Activated T-helper 17 cell treated with anti-CD3 and anti-CD28 coated beads, Interleukin-2, amount 50 U/mL, for 72 hours (primary cell): ENCODE results near the gene SPECC1L. TPM values are rescaled to one million over a fixed set of nuclear protein-coding genes. Genes with fewer than 3 reads are reported as not detected.
"Not testable (repeated sequence)": the region's sequence is repeated elsewhere in the genome, so short reads cannot be mapped to it uniquely, and the experiment has no call there.

ENCODE experiments used
- ATAC-seq: fragments of 150-1000 bp; cut with Tn5 transposase; replicated peaks from 2 replicates; pipeline ENCODE4 v1.10.0; 2021; ENCODE audit warnings: mild to moderate bottlenecking, moderate library complexity
- H3K27ac Mint-ChIP-seq: one replicate; pipeline ENCODE4 v1.8.0; 2022; ENCODE audit warnings: mixed read lengths
- H3K27me3 Mint-ChIP-seq: one replicate; pipeline ENCODE4 v1.8.0; 2022; ENCODE audit warnings: mixed read lengths
- H3K36me3 Mint-ChIP-seq: one replicate; pipeline ENCODE4 v1.8.0; 2022; ENCODE audit warnings: low read depth, mild to moderate bottlenecking, mixed read lengths
- H3K4me1 Mint-ChIP-seq: one replicate; pipeline ENCODE4 v1.8.0; 2022; ENCODE audit warnings: mixed read lengths
- H3K4me3 Mint-ChIP-seq: one replicate; pipeline ENCODE4 v1.8.0; 2022; ENCODE audit warnings: mild to moderate bottlenecking, mixed read lengths
- H3K9me3 Mint-ChIP-seq: one replicate; pipeline ENCODE4 v1.8.0; 2022; ENCODE audit warnings: mixed read lengths
- total RNA-seq, 2 donors: library from RNA; stranded (reverse); gene quantifications; one replicate each; pipeline ENCODE4 v1.2.3, GENCODE V29; 2022

SPECC1L gene
- total RNA-seq, 2 donors from 2014 or later, result 25.7 to 42.2 TPM

DNA sequence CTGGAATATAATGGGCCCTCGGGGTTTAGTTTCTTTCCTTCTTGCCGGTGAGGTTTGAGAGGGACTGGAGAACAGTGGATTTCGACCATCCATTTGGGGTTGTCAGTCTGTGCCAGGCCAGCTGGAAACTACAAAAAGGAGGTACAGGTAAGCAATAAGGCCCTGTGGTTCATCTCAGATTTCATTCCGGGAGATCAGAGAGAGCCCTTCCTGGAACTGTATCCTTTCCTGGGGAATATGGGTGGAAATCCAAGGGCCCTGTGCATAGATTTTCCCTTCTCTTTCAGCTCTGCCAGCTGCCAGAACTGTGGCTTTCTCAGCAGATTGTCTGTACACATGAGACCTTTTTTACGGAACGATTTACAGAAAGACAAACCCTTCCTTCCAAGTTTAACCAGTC, 17.2 kb downstream of the SPECC1L start:
- not testable (repeated sequence) for H3K4me3 Mint-ChIP-seq, H3K27ac Mint-ChIP-seq, H3K27me3 Mint-ChIP-seq, ATAC-seq, H3K9me3 Mint-ChIP-seq, H3K36me3 Mint-ChIP-seq
- peaks cover 36% of the 10 kb centered on the region for H3K4me1 Mint-ChIP-seq

GRCh38 chr22:24289114-24289513, 18.5 kb downstream of the SPECC1L start:
- Mint-ChIP-seq H3K4me1 (peaks cover 29% of the 10 kb centered on the region), H3K9me3 (no peaks in the 10 kb centered on the region), H3K27ac (no peak overlapping the region), H3K36me3 (no peaks in the 10 kb centered on the region), H3K4me3 (no peak overlapping the region), H3K27me3 (no peaks in the 10 kb centered on the region)
- ATAC-seq, result no peak

- no peak overlapping the region for H3K27ac Mint-ChIP-seq
- no peaks in the 10 kb centered on the region for H3K9me3 Mint-ChIP-seq
- peaks cover 25% of the 10 kb centered on the region for H3K4me1 Mint-ChIP-seq
- H3K4me3 Mint-ChIP-seq, result no peak overlapping the region
- H3K27me3 Mint-ChIP-seq, result no peaks in the 10 kb centered on the region
- ATAC-seq, result no peak
- no peaks in the 10 kb centered on the region for H3K36me3 Mint-ChIP-seq
Observed at GRCh38 chr22:24289741-24290163, 19.1 kb downstream of the SPECC1L start.

GRCh38 chr22:24290459-24290858, 19.8 kb downstream of the SPECC1L start:
- Mint-ChIP-seq H3K4me1 (peaks cover 18% of the 10 kb centered on the region), H3K27ac (no peak overlapping the region), H3K36me3 (no peaks in the 10 kb centered on the region), H3K4me3 (no peak overlapping the region), H3K27me3 (no peaks in the 10 kb centered on the region), H3K9me3 (no peaks in the 10 kb centered on the region)
- no peak for ATAC-seq

- no peaks in the 10 kb centered on the region for H3K27me3 Mint-ChIP-seq
- no peak overlapping the region for H3K4me3 Mint-ChIP-seq
- no peak overlapping the region for H3K27ac Mint-ChIP-seq
- H3K4me1 Mint-ChIP-seq, result peaks cover 18% of the 10 kb centered on the region
- no peaks in the 10 kb centered on the region for H3K36me3 Mint-ChIP-seq
- ATAC-seq, result no peak
- no peaks in the 10 kb centered on the region for H3K9me3 Mint-ChIP-seq
Observed at GRCh38 chr22:24291515-24292201, 21.0 kb downstream of the SPECC1L start.

DNA sequence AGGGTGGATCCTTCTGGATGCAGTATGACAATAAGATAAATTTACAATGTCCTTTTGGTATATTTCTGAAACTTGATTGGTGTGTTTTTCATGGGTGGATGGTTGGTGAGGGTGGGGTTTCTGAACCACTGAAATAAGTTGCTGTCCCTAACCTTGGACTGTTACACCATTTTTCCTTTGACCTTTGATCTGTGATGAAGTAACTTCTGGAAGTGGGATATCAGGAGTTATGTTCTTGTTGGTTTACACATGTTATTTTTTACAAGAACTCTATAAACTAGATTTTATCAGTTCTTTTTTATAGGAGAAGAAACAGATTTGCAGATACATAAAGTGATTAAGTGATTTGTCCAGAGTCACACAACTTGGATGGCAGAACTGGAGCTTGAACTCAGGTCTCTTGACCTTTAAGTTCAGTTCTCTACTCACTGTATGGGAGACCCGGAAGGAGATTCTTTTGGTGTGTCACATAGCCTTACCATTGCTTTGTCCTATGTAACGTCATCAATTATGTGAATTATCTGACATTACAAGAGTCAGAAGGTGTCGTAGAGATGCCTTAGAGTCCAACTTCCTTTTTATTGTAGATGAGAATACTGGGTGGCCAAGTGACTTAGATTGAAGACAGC, 21.7 kb downstream of the SPECC1L start:
- H3K4me3 Mint-ChIP-seq, H3K27me3 Mint-ChIP-seq, ATAC-seq, H3K9me3 Mint-ChIP-seq, H3K27ac Mint-ChIP-seq, H3K36me3 Mint-ChIP-seq: not testable (repeated sequence)
- H3K4me1 Mint-ChIP-seq, result peaks cover 14% of the 10 kb centered on the region

DNA sequence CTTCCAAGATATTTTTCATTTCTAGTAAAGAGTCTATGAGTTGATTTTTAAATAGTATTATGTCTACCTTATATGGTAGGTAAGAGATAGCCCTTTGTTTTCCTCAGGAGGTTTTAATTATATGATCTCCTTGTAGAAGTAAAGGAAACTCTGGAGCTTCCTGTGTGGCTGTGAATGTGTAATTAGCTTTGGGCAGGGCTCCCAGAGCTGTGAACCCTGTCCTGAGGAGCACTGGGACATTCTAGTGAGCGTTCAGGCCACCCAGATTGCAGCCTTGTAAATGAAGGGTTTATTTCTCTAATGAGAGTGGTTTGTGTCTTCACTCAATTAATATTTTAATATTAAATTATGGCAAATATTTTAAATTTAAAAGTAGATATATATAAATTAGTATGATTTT, 24.3 kb downstream of the SPECC1L start:
- H3K36me3 Mint-ChIP-seq, H3K27ac Mint-ChIP-seq, ATAC-seq, H3K27me3 Mint-ChIP-seq, H3K4me3 Mint-ChIP-seq, H3K4me1 Mint-ChIP-seq, H3K9me3 Mint-ChIP-seq: not testable (repeated sequence)

DNA sequence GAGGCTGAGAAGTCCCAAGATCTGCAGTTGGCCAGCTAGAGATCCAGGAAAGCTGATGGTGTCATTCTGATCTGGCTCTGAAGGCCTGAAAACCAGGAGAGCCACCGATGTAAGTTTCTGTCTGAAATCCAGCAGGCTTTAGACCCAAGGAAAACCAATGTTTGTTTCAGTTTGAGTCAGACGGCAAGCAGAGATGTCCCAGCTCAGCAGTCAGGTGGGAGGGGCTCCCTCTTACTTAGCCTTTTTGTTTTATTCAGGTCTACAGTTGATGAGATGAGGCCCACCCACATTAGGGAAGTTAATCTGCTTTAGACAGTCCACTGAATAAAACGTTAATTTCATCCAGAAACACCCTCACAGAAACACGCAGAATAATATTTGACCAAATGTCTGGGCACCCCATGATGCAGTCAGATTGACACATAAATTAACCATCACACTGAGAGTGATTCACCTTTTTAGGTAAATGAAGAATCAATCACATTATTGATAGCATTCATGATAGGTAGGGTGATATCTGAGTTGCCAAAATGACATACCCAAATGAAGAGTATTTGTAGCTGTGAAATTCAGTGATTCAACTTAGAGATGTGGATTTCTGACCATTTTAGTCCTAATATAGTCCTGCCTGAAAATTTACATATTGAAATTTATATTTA, 28.0 kb downstream of the SPECC1L start:
- not testable (repeated sequence) for H3K9me3 Mint-ChIP-seq, H3K4me3 Mint-ChIP-seq, H3K27me3 Mint-ChIP-seq, H3K27ac Mint-ChIP-seq
- peak; percentile 76 for ATAC-seq
- H3K36me3 Mint-ChIP-seq, result peaks cover 16% of the 10 kb centered on the region
- H3K4me1 Mint-ChIP-seq, result peaks cover 15% of the 10 kb centered on the region

GRCh38 chr22:24300522-24300921, 29.9 kb downstream of the SPECC1L start:
- ATAC-seq, H3K27ac Mint-ChIP-seq, H3K4me3 Mint-ChIP-seq, H3K9me3 Mint-ChIP-seq, H3K27me3 Mint-ChIP-seq: not testable (repeated sequence)
- H3K36me3 Mint-ChIP-seq, result peaks cover 35% of the 10 kb centered on the region
- H3K4me1 Mint-ChIP-seq, result peaks cover 30% of the 10 kb centered on the region

DNA sequence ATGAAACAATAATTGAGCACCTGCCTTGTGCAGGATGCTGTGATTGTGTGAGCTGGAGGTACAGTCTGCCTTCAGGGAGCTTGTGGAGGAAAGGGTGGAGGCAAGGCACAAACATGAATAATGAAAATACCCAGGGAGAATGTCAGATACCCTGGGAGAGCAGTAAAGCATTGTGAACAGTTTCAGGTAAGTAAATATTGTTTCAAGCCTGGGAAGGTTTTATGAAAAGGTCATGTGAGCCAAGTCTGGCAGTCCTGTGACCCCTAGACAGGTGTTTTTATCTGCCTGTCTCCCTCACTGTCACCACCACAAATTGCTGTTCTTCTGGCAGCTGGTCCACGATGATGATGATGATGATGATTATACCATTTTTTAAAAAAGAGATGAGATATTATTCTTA, 32.0 kb downstream of the SPECC1L start:
- Mint-ChIP-seq H3K4me3 (no peak overlapping the region), H3K36me3 (peaks cover 52% of the 10 kb centered on the region)
- ATAC-seq, result no peak

DNA sequence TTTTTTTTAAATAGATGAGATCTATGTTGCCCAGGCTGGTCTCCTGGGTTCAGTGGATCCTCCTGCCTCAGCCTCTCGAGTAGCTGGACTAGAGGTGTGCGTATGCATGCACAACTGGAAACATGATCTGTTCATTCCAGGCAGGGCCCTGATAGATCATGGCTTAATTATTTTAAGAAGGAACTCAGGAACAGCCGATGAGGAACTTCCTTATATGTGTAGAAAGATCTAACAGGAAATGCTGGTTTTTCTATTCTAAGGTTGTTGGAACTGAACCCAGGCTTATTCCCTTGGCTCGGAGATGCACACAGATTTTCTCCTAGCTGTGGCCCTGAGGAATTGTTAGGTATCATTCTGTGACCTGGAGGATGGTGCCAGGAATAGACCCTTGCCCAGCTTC, 32.4 kb downstream of the SPECC1L start:
- Mint-ChIP-seq H3K27ac (no peak overlapping the region), H3K9me3 (no peaks in the 10 kb centered on the region), H3K27me3 (no peaks in the 10 kb centered on the region), H3K36me3 (peaks cover 54% of the 10 kb centered on the region), H3K4me1 (peaks cover 39% of the 10 kb centered on the region), H3K4me3 (no peak overlapping the region)
- no peak for ATAC-seq

More for the DNA sequence above, 32.0 kb downstream of the SPECC1L start:
- no peaks in the 10 kb centered on the region for H3K9me3 Mint-ChIP-seq
- H3K27me3 Mint-ChIP-seq, result no peaks in the 10 kb centered on the region
- H3K27ac Mint-ChIP-seq, result no peak overlapping the region
- peaks cover 39% of the 10 kb centered on the region for H3K4me1 Mint-ChIP-seq

- peaks cover 66% of the 10 kb centered on the region for H3K36me3 Mint-ChIP-seq
- H3K4me1 Mint-ChIP-seq, result peaks cover 39% of the 10 kb centered on the region
- no peaks in the 10 kb centered on the region for H3K27me3 Mint-ChIP-seq
- no peak for ATAC-seq
- H3K27ac Mint-ChIP-seq, result no peak overlapping the region
- H3K4me3 Mint-ChIP-seq, result no peak overlapping the region
- H3K9me3 Mint-ChIP-seq, result no peaks in the 10 kb centered on the region
Observed at GRCh38 chr22:24304062-24304675, 33.5 kb downstream of the SPECC1L start.

GRCh38 chr22:24305260-24305692, 34.6 kb downstream of the SPECC1L start:
- Mint-ChIP-seq H3K4me3 (peak overlapping the region; percentile 45), H3K36me3 (peaks cover 77% of the 10 kb centered on the region), H3K4me1 (peaks cover 34% of the 10 kb centered on the region), H3K27me3 (no peaks in the 10 kb centered on the region), H3K9me3 (no peaks in the 10 kb centered on the region), H3K27ac (peak overlapping the region; percentile 51)
- peak; percentile 94 for ATAC-seq

- ATAC-seq, result no peak
- Mint-ChIP-seq H3K27ac (no peak overlapping the region), H3K9me3 (no peaks in the 10 kb centered on the region), H3K4me3 (no peak overlapping the region), H3K27me3 (no peaks in the 10 kb centered on the region), H3K36me3 (peaks cover 87% of the 10 kb centered on the region), H3K4me1 (peaks cover 10% of the 10 kb centered on the region)
Observed at GRCh38 chr22:24310969-24311368, 40.3 kb downstream of the SPECC1L start.
